Measurements from ENCODE around the gene CBLB.

The CBLB gene

GRCh38 chr3:105868742-105869530, at the start of gene CBLB:
Gene CBLB (minus strand): TSS chr3:105869012. CDS start chr3:105867577, 1,435 bp downstream.
- DNase-seq (ENCODE audit: extremely low read depth in 1 of 2, low read depth in 1 of 2), result peak; percentile 57 to 72

- no peak for DNase-seq (ENCODE audit: extremely low read depth in 1 of 2, low read depth in 1 of 2)
Observed at GRCh38 chr3:105916767-105917166, 48.0 kb upstream of the CBLB start.

GRCh38 chr3:105915524-105915923, 46.7 kb upstream of the CBLB start:
- DNase-seq (ENCODE audit: extremely low read depth in 1 of 2, low read depth in 1 of 2), result no peak

- no peak for DNase-seq (ENCODE audit: extremely low read depth in 1 of 2, low read depth in 1 of 2)
Observed at GRCh38 chr3:105913616-105914015, 44.8 kb upstream of the CBLB start.

- no peak for DNase-seq (ENCODE audit: extremely low read depth in 1 of 2, low read depth in 1 of 2)
Observed at GRCh38 chr3:105912891-105913290, 44.1 kb upstream of the CBLB start.

GRCh38 chr3:105911496-105911895, 42.7 kb upstream of the CBLB start:
- DNase-seq (ENCODE audit: extremely low read depth in 1 of 2, low read depth in 1 of 2), result no peak

- no peak for DNase-seq (ENCODE audit: extremely low read depth in 1 of 2, low read depth in 1 of 2)
Observed at GRCh38 chr3:105907777-105908176, 39.0 kb upstream of the CBLB start.

GRCh38 chr3:105906836-105907235, 38.0 kb upstream of the CBLB start:
- no peak for DNase-seq (ENCODE audit: extremely low read depth in 1 of 2, low read depth in 1 of 2)

GRCh38 chr3:105906345-105906744, 37.5 kb upstream of the CBLB start:
- DNase-seq (ENCODE audit: extremely low read depth in 1 of 2, low read depth in 1 of 2), result no peak

- DNase-seq (ENCODE audit: extremely low read depth in 1 of 2, low read depth in 1 of 2), result no peak
Observed at GRCh38 chr3:105905328-105905727, 36.5 kb upstream of the CBLB start.

GRCh38 chr3:105904678-105905284, 36.0 kb upstream of the CBLB start:
- DNase-seq (ENCODE audit: extremely low read depth in 1 of 2, low read depth in 1 of 2), result no peak

GRCh38 chr3:105904251-105904650, 35.4 kb upstream of the CBLB start:
- no peak for DNase-seq (ENCODE audit: extremely low read depth in 1 of 2, low read depth in 1 of 2)

GRCh38 chr3:105899516-105899915, 30.7 kb upstream of the CBLB start:
- DNase-seq (ENCODE audit: extremely low read depth in 1 of 2, low read depth in 1 of 2), result no peak

- no peak for DNase-seq (ENCODE audit: extremely low read depth in 1 of 2, low read depth in 1 of 2)
Observed at GRCh38 chr3:105891101-105891500, 22.3 kb upstream of the CBLB start.

- DNase-seq (ENCODE audit: extremely low read depth in 1 of 2, low read depth in 1 of 2), result no peak
Observed at GRCh38 chr3:105888621-105889579, 20.1 kb upstream of the CBLB start.

- DNase-seq (ENCODE audit: extremely low read depth in 1 of 2, low read depth in 1 of 2), result no peak
Observed at GRCh38 chr3:105885256-105885655, 16.4 kb upstream of the CBLB start.

GRCh38 chr3:105883798-105884377, 15.1 kb upstream of the CBLB start:
- DNase-seq (ENCODE audit: extremely low read depth in 1 of 2, low read depth in 1 of 2), result no peak

- no peak for DNase-seq (ENCODE audit: extremely low read depth in 1 of 2, low read depth in 1 of 2)
Observed at GRCh38 chr3:105880681-105881290, 12.0 kb upstream of the CBLB start.

- DNase-seq (ENCODE audit: extremely low read depth in 1 of 2, low read depth in 1 of 2), result no peak
Observed at GRCh38 chr3:105878061-105878460, 9.2 kb upstream of the CBLB start.

GRCh38 chr3:105877336-105877910, 8.6 kb upstream of the CBLB start:
- no peak for DNase-seq (ENCODE audit: extremely low read depth in 1 of 2, low read depth in 1 of 2)

Measured in activated CD8-positive, alpha-beta memory T cell treated with anti-CD3 and anti-CD28 coated beads for 1 hour (primary cell).